H1 (cell line): ENCODE results near the gene PEX5L. TPM values are rescaled to one million over a fixed set of nuclear protein-coding genes. Genes with fewer than 3 reads are reported as not detected.

Experiments
- CTCF ChIA-PET: fragments of 300-600 bp; sonication (Branson Sonifier 250); formaldehyde crosslinking; loops from one replicate; lab custom pipeline; 2021; ENCODE audit not compliant: partially characterized antibody; lab: Charles Lee
- POLR2A ChIA-PET: fragments of 300-600 bp; sonication (Branson Sonifier 250); formaldehyde crosslinking; loops from one replicate; lab custom pipeline; 2021; ENCODE audit warnings: inconsistent platforms; ENCODE audit not compliant: partially characterized antibody; lab: Charles Lee
- DNase-seq, 2 experiments: peaks; one replicate each; pipeline versions ENCODE4 v3.0.0 to v3.0.0-alpha.2; 2010 to 2022; ENCODE audit warnings: low spot score in 2 of 2, low read depth in 1 of 2, mixed read lengths in 1 of 2
- FAIRE-seq: peaks from 2 replicates; lab custom pipeline; 2011; peaks lifted over from hg19 to GRCh38; lab: Jason Lieb, UNC
- H2AFZ ChIP-seq: 2 replicates; pipeline ENCODE4 v1.8.1; 2012; ENCODE audit warnings: low read length, inconsistent platforms
- H2AK5ac ChIP-seq: 2 replicates; pipeline ENCODE4 v1.6.1; 2013; ENCODE audit warnings: low read depth, low read length
- H2BK120ac ChIP-seq: replicated peaks from 2 replicates; pipeline ENCODE3; 2013; ENCODE audit warnings: low read depth, low read length, inconsistent platforms
- H2BK12ac ChIP-seq: 2 replicates; pipeline ENCODE4 v1.6.1; 2013; ENCODE audit warnings: low read depth, low read length
- H2BK15ac ChIP-seq: 2 replicates; pipeline ENCODE4 v1.6.1; 2013; ENCODE audit warnings: low read length
- H2BK20ac ChIP-seq: 2 replicates; pipeline ENCODE4 v1.6.1; 2013; ENCODE audit warnings: low read length
- H2BK5ac ChIP-seq: 2 replicates; pipeline ENCODE4 v1.6.1; 2013; ENCODE audit warnings: low read depth, low read length
- H3K14ac ChIP-seq: 2 replicates; pipeline ENCODE4 v1.6.1; 2013; ENCODE audit warnings: inconsistent platforms; ENCODE audit not compliant: insufficient read length
- H3K18ac ChIP-seq: 2 replicates; pipeline ENCODE4 v1.6.1; 2013; ENCODE audit warnings: low read length; ENCODE audit errors: extremely low read depth
- H3K23ac ChIP-seq: 2 replicates; pipeline ENCODE4 v1.6.1; 2013; ENCODE audit warnings: inconsistent platforms; ENCODE audit not compliant: insufficient read length
- H3K23me2 ChIP-seq: 2 replicates; pipeline ENCODE4 v1.6.1; 2013; ENCODE audit warnings: low read depth, low read length
- H3K27ac ChIP-seq: 2 replicates; pipeline ENCODE4 v1.6.1; 2011; ENCODE audit warnings: low read depth, low read length, inconsistent platforms
- H3K27me3 ChIP-seq, 4 experiments: replicated peaks in 1 of 4; 1 replicate in 1 of 4; 2 replicates in 3 of 4; pipeline versions ENCODE4 v1.6.1 to v1.8.1; 2011 to 2013; ENCODE audit warnings: low read length in 3 of 4, mild to moderate bottlenecking in 3 of 4, inconsistent platforms in 2 of 4, mixed read lengths in 2 of 4, moderate library complexity in 1 of 4; ENCODE audit not compliant: control insufficient read depth in 3 of 4, insufficient read depth in 3 of 4; ENCODE audit errors: extremely low read depth in 1 of 4
- H3K36me3 ChIP-seq, 4 experiments: 2 replicates each; pipeline versions ENCODE4 v1.6.1 to v1.8.1; 2011 to 2013; ENCODE audit warnings: mild to moderate bottlenecking in 4 of 4, low read length in 3 of 4, moderate library complexity in 2 of 4, control low read depth in 1 of 4, inconsistent platforms in 1 of 4; ENCODE audit not compliant: insufficient read depth in 4 of 4, control insufficient read depth in 2 of 4
- H3K4ac ChIP-seq: replicated peaks from 2 replicates; pipeline ENCODE3; 2013; ENCODE audit warnings: low read length, low read depth, mixed read lengths, inconsistent platforms; ENCODE audit not compliant: insufficient read length
- H3K4me1 ChIP-seq, 4 experiments: replicated peaks in 1 of 4; 1 replicate in 1 of 4; 2 replicates in 3 of 4; pipeline versions ENCODE4 v1.6.1 to v1.8.1; 2011 to 2013; ENCODE audit warnings: low read length in 3 of 4, inconsistent platforms in 2 of 4, mixed read lengths in 1 of 4; ENCODE audit not compliant: insufficient read depth in 4 of 4, control insufficient read depth in 3 of 4
- H3K4me2 ChIP-seq, 2 experiments: 2 replicates each; pipeline versions ENCODE4 v1.6.1 to v1.8.1; 2011 to 2013; ENCODE audit warnings: low read depth in 2 of 2, low read length in 2 of 2, control low read depth in 1 of 2, inconsistent platforms in 1 of 2, mild to moderate bottlenecking in 1 of 2; ENCODE audit not compliant: insufficient read depth in 1 of 2
- H3K4me3 ChIP-seq, 4 experiments: fragments of 200-600, 300-600 bp in 1 of 4; sonication (generic), shearing (Covaris generic), sonication (Bioruptor Twin) in 1 of 4; 2 replicates each; pipeline versions ENCODE4 v1.5.1 to v1.8.1; 2011 to 2016; ENCODE audit warnings: low read length in 4 of 4, low read depth in 3 of 4, control low read depth in 2 of 4, inconsistent platforms in 2 of 4, mild to moderate bottlenecking in 2 of 4, mixed read lengths in 1 of 4, moderate library complexity in 1 of 4; ENCODE audit not compliant: insufficient read depth in 2 of 4; ENCODE audit errors: extremely low read depth in 1 of 4
- H3K56ac ChIP-seq: replicated peaks from 2 replicates; pipeline ENCODE3; 2013; ENCODE audit warnings: low read depth, mild to moderate bottlenecking, mixed read lengths, low read length, inconsistent platforms; ENCODE audit not compliant: insufficient read length
- H3K79me1 ChIP-seq: 2 replicates; pipeline ENCODE4 v1.6.1; 2013; ENCODE audit warnings: low read depth, low read length, control low read depth
- H3K79me2 ChIP-seq, 2 experiments: 2 replicates each; pipeline versions ENCODE4 v1.6.1 to v1.8.1; 2012 to 2013; ENCODE audit warnings: low read length in 2 of 2, mild to moderate bottlenecking in 2 of 2, inconsistent platforms in 1 of 2; ENCODE audit not compliant: insufficient read depth in 2 of 2, control insufficient read depth in 1 of 2
- H3K9ac ChIP-seq, 4 experiments: replicated peaks in 1 of 4; 1 replicate in 1 of 4; 2 replicates in 3 of 4; pipeline versions ENCODE4 v1.6.1 to v1.8.1; 2011 to 2013; ENCODE audit warnings: low read depth in 3 of 4, low read length in 3 of 4, control low read depth in 2 of 4, mild to moderate bottlenecking in 2 of 4, moderate library complexity in 2 of 4, inconsistent platforms in 1 of 4; ENCODE audit errors: extremely low read depth in 1 of 4
- H3K9me3 ChIP-seq, 2 experiments: 2 replicates each; pipeline versions ENCODE4 v1.6.1 to v1.8.1; 2012 to 2013; ENCODE audit warnings: mild to moderate bottlenecking in 2 of 2, moderate library complexity in 2 of 2, control low read depth in 1 of 2, inconsistent platforms in 1 of 2, low read depth in 1 of 2, low read length in 1 of 2, mixed read lengths in 1 of 2; ENCODE audit not compliant: insufficient read depth in 2 of 2
- H4K20me1 ChIP-seq, 2 experiments: replicated peaks in 1 of 2; 2 replicates each; pipeline versions ENCODE3 to v1.8.1; 2011 to 2013; ENCODE audit warnings: inconsistent platforms in 2 of 2, low read length in 2 of 2, mild to moderate bottlenecking in 1 of 2; ENCODE audit not compliant: insufficient read depth in 2 of 2, control insufficient read depth in 1 of 2
- H4K5ac ChIP-seq: 2 replicates; pipeline ENCODE4 v1.6.1; 2013; ENCODE audit warnings: low read length, low read depth, mixed read lengths, inconsistent platforms; ENCODE audit not compliant: insufficient read length
- H4K8ac ChIP-seq: 2 replicates; pipeline ENCODE4 v1.8.0; 2013; ENCODE audit warnings: mild to moderate bottlenecking, moderate library complexity, low read length, inconsistent platforms; ENCODE audit not compliant: insufficient read depth; ENCODE audit errors: extremely low read depth
- H4K91ac ChIP-seq: replicated peaks from 2 replicates; pipeline ENCODE3; 2013; ENCODE audit warnings: low read length, mixed read lengths, inconsistent platforms; ENCODE audit not compliant: insufficient read length
- ASH2L ChIP-seq: fragments of 200-600, 300-600 bp; sonication (generic); IDR thresholded peaks from one replicate; pipeline ENCODE4 v1.7.1; 2017; ENCODE audit warnings: low read length
- CEBPB ChIP-seq: IDR thresholded peaks from 2 replicates; pipeline ENCODE4 v1.6.1; 2012; ENCODE audit warnings: low read depth, low read length
- HDAC2 ChIP-seq, 2 experiments: fragments of 300-600 bp in 1 of 2; sonication (generic) in 1 of 2; IDR thresholded peaks; 2 replicates each; pipeline ENCODE4 v1.6.1; 2011 to 2012; ENCODE audit warnings: low read depth in 2 of 2, low read length in 2 of 2, mild to moderate bottlenecking in 2 of 2, moderate library complexity in 2 of 2, borderline replicate concordance in 1 of 2, inconsistent platforms in 1 of 2
- SAP30 ChIP-seq: fragments of 300-600 bp; sonication (generic); IDR thresholded peaks from 2 replicates; pipeline ENCODE4 v1.7.1; 2012; ENCODE audit warnings: low read length, moderate library complexity, mild to moderate bottlenecking, inconsistent platforms; ENCODE audit not compliant: insufficient read depth, insufficient replicate concordance
- SIN3A ChIP-seq, 2 experiments: IDR thresholded peaks in 1 of 2; conservative IDR thresholded peaks in 1 of 2; 2 replicates each; pipeline ENCODE4 v1.6.1; 2011 to 2012; ENCODE audit warnings: low read length in 2 of 2, improper control_type of control experiment in 1 of 2, low read depth in 1 of 2, mild to moderate bottlenecking in 1 of 2
- SP1 ChIP-seq: IDR thresholded peaks from 2 replicates; pipeline ENCODE4 v1.6.1; 2011; ENCODE audit warnings: low read depth, low read length
- WGBS, 2 experiments: shearing (Covaris generic) in 1 of 2; methylation state at CpG; one replicate each; pipeline versions ENCODE4 v1.1.6 to v1.1.7; 2013 to 2015; ENCODE audit warnings: low lambda C conversion rate in 2 of 2, mixed read lengths in 2 of 2, inconsistent platforms in 1 of 2, low coverage in 1 of 2, missing lambda C conversion rate in 1 of 2; ENCODE audit not compliant: insufficient replicate concordance in 2 of 2, insufficient coverage in 1 of 2, insufficient read length in 1 of 2; ENCODE audit errors: extremely low coverage in 1 of 2, missing lambda C conversion rate in 1 of 2; 5-methylcytosine and 5-hydroxymethylcytosine counted together
- polyA plus RNA-seq, 7 experiments: library from polyadenylated mRNA; depleted of rRNA in 3 of 7; stranded (reverse) in 5 of 7; unstranded in 2 of 7; fragments of >200 nt in 5 of 7; fragments of 200-250 nt in 2 of 7; gene quantifications; 1 replicate in 5 of 7; 2 replicates in 1 of 7; 4 replicates in 1 of 7; pipeline versions ENCODE4 v1.2.1 to v1.2.3, GENCODE V29; 2011 to 2013; ENCODE audit warnings: missing spikeins in 2 of 7, mixed read lengths in 2 of 7
- total RNA-seq: library from RNA; stranded (reverse); fragmentation: NEBNext Ultra II Directional; extraction: Animal tissue kit (Norgen Biotek cat#: 25700); gene quantifications from 2 replicates; pipeline ENCODE4 v1.2.1, GENCODE V29; 2021

Gene PEX5L
- total and polyA plus RNA-seq, 2 of the 8 experiments (the other 6 are each of a cell fraction or from before 2014, with no cell fraction given), result 0.80 to 4.2 TPM

- H2BK15ac ChIP-seq, result no peak overlapping the region
- H4K20me1 ChIP-seq, result no peaks in the 10 kb centered on the region
- H3K4me1 ChIP-seq, result peaks cover 0 to 9% (median 3%) of the 10 kb centered on the region in 4 experiments; a peak in 2 of 7 replicates
- H3K79me1 ChIP-seq, result no peaks in the 10 kb centered on the region
- H3K4ac ChIP-seq, result no peak overlapping the region
- ChIA-PET CTCF (interaction anchor here (0.9 to 1.6 kb wide), 2 partner anchors 225 to 299 kb away, joined by 3 to 4 read pairs; no protein-coding TSS in a partner anchor), POLR2A (interaction anchor here (0.6 to 2.0 kb wide), 16 partner anchors 9 to 766 kb away, joined by 3 to 7 read pairs (median 4); partner anchors contain the start of gene TTC14)
- peaks cover 0 to 3% (median 1%) of the 10 kb centered on the region in 4 experiments; a peak in 1 of 7 replicates for H3K27me3 ChIP-seq
- H3K27ac ChIP-seq, result no peak overlapping the region
- H3K9ac ChIP-seq, result peak overlapping the region in 3 of 4 experiments; percentile 15 to 79 (median 26); a peak in 6 of 7 replicates
- H3K14ac ChIP-seq, result no peak overlapping the region
- H2BK20ac ChIP-seq, result no peak overlapping the region
- H2AK5ac ChIP-seq, result no peak overlapping the region
- FAIRE-seq (no peak), DNase-seq (no peak)
- peak; percentile 22 for TF ChIP-seq ASH2L
- no peak for TF ChIP-seq HDAC2 (IDR thresholded peaks at IDR 0.05; ENCODE audit: borderline replicate concordance in 1 of 2, low read depth in 2 of 2, low read length in 2 of 2)
- TF ChIP-seq SP1, result 0 out of 2 replicates have a peak, but pooled peaks have one; percentile 37
- peak; percentile 64 for TF ChIP-seq SAP30
- TF ChIP-seq SIN3A (conservative IDR thresholded peaks at IDR 0.05 in 1 of 2, IDR thresholded peaks at IDR 0.05 in 1 of 2; ENCODE audit: low read depth in 1 of 2, low read length in 2 of 2), result 0 out of 4 replicates have a peak, but pooled peaks of 1 of the 2 experiments have one; percentile 56
- TF ChIP-seq CEBPB, result peak; percentile 84
- no peak overlapping the region for H2BK120ac ChIP-seq
- no peak overlapping the region for H4K5ac ChIP-seq
- peak overlapping the region; percentile 51 to 76 (median 66) for H3K4me3 ChIP-seq
- no peak overlapping the region for H3K23ac ChIP-seq
- no peak overlapping the region for H3K56ac ChIP-seq
- H3K4me2 ChIP-seq, result peak overlapping the region; percentile 72 to 98
- no peaks in the 10 kb centered on the region for H3K36me3 ChIP-seq
- peak overlapping the region; percentile 17; the same call in 1 of the 2 replicates for H2BK5ac ChIP-seq
- no peaks in the 10 kb centered on the region for H3K9me3 ChIP-seq
- no peak overlapping the region for H2BK12ac ChIP-seq
- WGBS, 2 experiments, result 3% methylated on average over 16 of the region's 16 CpGs; no CpG with 5 or more reads in 1 of the 2 experiments
- no peaks in the 10 kb centered on the region; a peak in 1 of 4 replicates for H3K79me2 ChIP-seq
- H3K23me2 ChIP-seq, result peaks cover 8% of the 10 kb centered on the region
- peak overlapping the region; percentile 4; the same call in 1 of the 2 replicates for H3K18ac ChIP-seq
- no peak overlapping the region for H4K91ac ChIP-seq
- H4K8ac ChIP-seq, result no peak overlapping the region
- H2AFZ ChIP-seq, result 0 out of 2 replicates have a peak overlapping the region, but pooled peaks have one; percentile 0
Observed at GRCh38 chr3:180036092-180036670, 556 bp downstream of the PEX5L start.
